Measurements from ENCODE around the gene WDPCP. TPM values are rescaled to one million over a fixed set of nuclear protein-coding genes. Genes with fewer than 3 reads are reported as not detected.

WDPCP gene
- total and polyA plus RNA-seq, 2 donors (not counting 1 experiment from before 2014, with no cell fraction given) = 5.6 to 22.8 TPM

GRCh38 chr2:63092401-63092800 is 495.9 kb downstream of the WDPCP start:
- Histone ChIP-seq H3K4me3 (ENCODE audit: control extremely low read depth in 1 of 5, extremely low read depth in 1 of 5, insufficient read depth in 1 of 5, low read depth in 2 of 5, low read length in 4 of 5) (no peak overlapping the region), H4K20me1 (ENCODE audit: control insufficient read depth, insufficient read depth, low read length, poor library complexity, severe bottlenecking) (no peaks in the 10 kb centered on the region), H3K9ac (ENCODE audit: low read length) (no peak overlapping the region), H3K4me1 (ENCODE audit: control insufficient read depth in 2 of 2, insufficient read depth in 2 of 2, low read length in 2 of 2) (no peaks in the 10 kb centered on the region), H3K27me3 (replicated peaks in 1 of 4; ENCODE audit: control extremely low read depth in 1 of 4, control insufficient read depth in 3 of 4, insufficient read depth in 4 of 4, low read length in 3 of 4) (peaks cover 0 to 3% (median 1%) of the 10 kb centered on the region in 4 experiments), H3K9me3 (ENCODE audit: control extremely low read depth in 1 of 3, control insufficient read depth in 2 of 3, insufficient read depth in 1 of 3, low read length in 2 of 3) (no peaks in the 10 kb centered on the region), H3K4me2 (replicated peaks; ENCODE audit: low read depth, low read length, poor library complexity, severe bottlenecking) (no peak overlapping the region), H2AFZ (ENCODE audit: insufficient read depth, low read depth, low read length, poor library complexity, severe bottlenecking) (no peak overlapping the region), H3K36me3 (replicated peaks in 1 of 2; ENCODE audit: control extremely low read depth in 1 of 2, control insufficient read depth in 1 of 2, extremely low read depth in 1 of 2, insufficient read depth in 2 of 2, low read length in 1 of 2) (no peaks in the 10 kb centered on the region), H3K27ac (ENCODE audit: low read length in 2 of 2) (no peak overlapping the region), H3K79me2 (ENCODE audit: control insufficient read depth, insufficient read depth, low read length) (no peaks in the 10 kb centered on the region)
- H3K9me3 Mint-ChIP-seq (ENCODE audit: insufficient read depth) = no peaks in the 10 kb centered on the region
- POLR2A ChIA-PET = no interaction called here
- peaks cover 12% of the 10 kb centered on the region for H3K27me3 Mint-ChIP-seq
- ATAC-seq (ENCODE audit: low read depth) (no peak), DNase-seq (no peak)
- no peak overlapping the region for H3K27ac Mint-ChIP-seq
- CTCF ChIA-PET = no interaction called here
- H3K4me1 Mint-ChIP-seq = no peaks in the 10 kb centered on the region
- no peak overlapping the region for H3K4me3 Mint-ChIP-seq
- 100% methylated on average over 1 of the region's 1 CpG for WGBS (ENCODE audit: insufficient coverage)
- intact Hi-C loops (cut with micrococcal nuclease) = no loop called here
- no peak for TF ChIP-seq CTCF (IDR thresholded peaks at IDR 0.05)
- no peak for TF ChIP-seq EZH2 (IDR thresholded peaks at IDR 0.05; ENCODE audit: borderline replicate concordance, insufficient read depth, low read depth, low read length, poor library complexity, severe bottlenecking)

- no peaks in the 10 kb centered on the region for H3K79me2 ChIP-seq (ENCODE audit: control insufficient read depth, insufficient read depth, low read length)
- ATAC-seq (ENCODE audit: low read depth) (no peak), DNase-seq (no peak)
- no peak overlapping the region for H2AFZ ChIP-seq (ENCODE audit: insufficient read depth, low read depth, low read length, poor library complexity, severe bottlenecking)
- Mint-ChIP-seq H3K9me3 (ENCODE audit: insufficient read depth) (no peaks in the 10 kb centered on the region), H3K4me1 (no peaks in the 10 kb centered on the region), H3K4me3 (no peak overlapping the region), H3K27ac (no peak overlapping the region), H3K27me3 (peaks cover 14% of the 10 kb centered on the region)
- no peaks in the 10 kb centered on the region for H3K36me3 ChIP-seq (replicated peaks in 1 of 2; ENCODE audit: control extremely low read depth in 1 of 2, control insufficient read depth in 1 of 2, extremely low read depth in 1 of 2, insufficient read depth in 2 of 2, low read length in 1 of 2)
- peaks cover 0 to 2% (median 0%) of the 10 kb centered on the region in 3 donors for H3K9me3 ChIP-seq (ENCODE audit: control extremely low read depth in 1 of 3, control insufficient read depth in 2 of 3, insufficient read depth in 1 of 3, low read length in 2 of 3)
- H3K4me3 ChIP-seq (ENCODE audit: control extremely low read depth in 1 of 5, extremely low read depth in 1 of 5, insufficient read depth in 1 of 5, low read depth in 2 of 5, low read length in 4 of 5) = no peak overlapping the region
- ChIA-PET CTCF (no interaction called here), POLR2A (no interaction called here)
- no peak overlapping the region for H3K4me2 ChIP-seq (replicated peaks; ENCODE audit: low read depth, low read length, poor library complexity, severe bottlenecking)
- no peaks in the 10 kb centered on the region for H3K27me3 ChIP-seq (replicated peaks in 1 of 4; ENCODE audit: control extremely low read depth in 1 of 4, control insufficient read depth in 3 of 4, insufficient read depth in 4 of 4, low read length in 3 of 4)
- no peak overlapping the region for H3K9ac ChIP-seq (ENCODE audit: low read length)
- no peak overlapping the region for H3K27ac ChIP-seq (ENCODE audit: low read length in 2 of 2)
- intact Hi-C loops (cut with micrococcal nuclease) = no loop called here
- no CpG with 5 or more reads among the region's 1 CpG for WGBS (ENCODE audit: insufficient coverage)
- TF ChIP-seq EZH2 (IDR thresholded peaks at IDR 0.05; ENCODE audit: borderline replicate concordance, insufficient read depth, low read depth, low read length, poor library complexity, severe bottlenecking) (no peak), CTCF (IDR thresholded peaks at IDR 0.05) (no peak)
- no peaks in the 10 kb centered on the region for H4K20me1 ChIP-seq (ENCODE audit: control insufficient read depth, insufficient read depth, low read length, poor library complexity, severe bottlenecking)
- H3K4me1 ChIP-seq (ENCODE audit: control insufficient read depth in 2 of 2, insufficient read depth in 2 of 2, low read length in 2 of 2) = no peaks in the 10 kb centered on the region
Observed at GRCh38 chr2:63086687-63087086, 501.6 kb downstream of the WDPCP start.

Data from B cell (primary cell).